ENCODE results near the gene ZNF367.

The ZNF367 gene

GRCh38 chr9:96436063-96436455 is 17.9 kb upstream of the ZNF367 start:
- DNase-seq: no peak

DNA sequence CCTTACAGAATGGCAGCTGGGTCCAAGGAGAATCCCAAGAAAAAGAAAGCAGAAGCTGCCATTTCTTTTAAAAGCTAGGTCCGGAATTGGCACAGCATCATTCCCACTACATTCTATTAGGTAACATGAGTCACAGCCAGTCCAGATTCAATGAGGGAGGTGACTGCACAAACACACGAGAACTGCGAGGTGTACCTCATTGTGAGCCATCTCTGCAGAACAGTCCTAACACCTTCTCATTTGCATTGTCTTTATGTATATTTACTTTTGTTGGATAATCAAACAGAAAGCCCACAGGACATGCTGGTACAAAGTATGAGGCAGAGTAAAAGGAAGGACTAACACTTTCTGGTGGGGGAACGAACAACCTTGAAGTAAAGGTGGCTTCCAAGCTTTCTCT is 17.2 kb upstream of the ZNF367 start:
- DNase-seq: no peak

DNA sequence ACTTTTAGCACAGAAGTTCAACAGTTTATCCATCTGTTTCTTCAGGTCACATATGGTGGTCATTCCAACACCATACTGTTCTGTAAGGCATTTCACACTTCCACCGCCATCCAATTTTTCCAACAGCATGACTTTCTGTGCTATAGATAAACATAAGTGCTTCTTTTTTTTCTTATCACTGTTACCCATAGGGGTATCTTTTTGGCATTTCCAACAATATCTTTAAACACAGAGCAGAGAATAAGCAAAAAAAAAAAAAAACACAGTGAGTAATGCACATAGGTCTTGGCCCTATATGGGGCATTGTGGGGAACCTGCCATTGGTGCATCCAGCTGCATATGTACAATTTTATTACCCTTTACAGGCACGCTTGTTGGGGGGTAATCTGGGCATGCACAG is 12.2 kb upstream of the ZNF367 start:
- no peak for DNase-seq

DNA sequence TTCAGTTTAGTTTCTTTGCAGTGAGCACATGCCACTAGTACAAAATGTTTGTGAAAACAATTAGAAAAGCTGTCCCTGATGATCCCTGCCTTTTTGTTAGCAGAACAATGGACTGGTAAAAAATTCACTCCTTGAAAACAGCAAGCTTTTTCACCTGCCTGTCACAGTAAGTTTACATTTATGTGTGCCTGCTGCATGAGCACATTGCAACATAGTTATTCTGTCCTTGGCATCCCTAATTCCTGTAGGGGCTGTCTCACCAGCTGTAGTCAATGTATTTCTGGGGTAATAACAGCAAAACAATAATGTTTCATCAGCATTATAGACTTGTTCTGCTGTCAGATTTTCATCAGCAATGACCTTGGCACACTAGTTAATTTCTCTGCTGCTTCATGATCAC is 11.6 kb upstream of the ZNF367 start:
- DNase-seq: no peak

GRCh38 chr9:96425500-96426169 is 7.5 kb upstream of the ZNF367 start:
- no peak for DNase-seq

- no peak for DNase-seq
These were observed 5.8 kb upstream of the ZNF367 start for GRCh38 chr9:96423985-96424336.

DNA sequence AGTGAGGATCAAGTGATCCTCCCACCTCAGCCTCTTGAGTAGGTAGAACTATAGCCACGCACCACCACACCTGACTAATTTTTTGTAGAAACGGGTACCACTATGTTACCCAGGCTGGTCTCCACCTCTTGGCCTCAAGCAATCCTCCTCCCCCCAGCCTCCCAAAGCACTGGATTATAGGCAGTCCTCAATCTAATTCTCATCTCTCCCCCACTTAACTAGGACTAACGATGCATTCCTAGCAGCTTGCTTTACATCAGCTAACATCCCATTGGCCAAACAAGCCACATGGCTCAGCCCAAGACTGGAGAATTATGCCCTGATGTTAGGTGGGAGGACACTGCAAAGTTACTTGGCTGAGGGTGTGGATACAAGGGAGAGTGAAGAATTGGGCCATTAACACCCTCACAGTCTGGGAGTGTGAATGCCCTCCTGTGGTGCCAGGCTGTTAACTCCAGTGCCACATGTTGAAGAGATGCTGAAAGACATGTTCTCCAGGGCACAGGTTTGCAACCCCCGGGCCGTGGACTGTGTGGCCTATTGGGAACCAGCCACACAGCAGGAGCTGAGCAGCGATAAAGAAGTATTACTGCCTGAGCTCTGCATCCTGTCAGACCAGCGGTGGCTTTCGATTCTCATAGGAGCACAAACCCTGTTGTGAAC is 5.3 kb upstream of the ZNF367 start:
- no peak for DNase-seq

DNA sequence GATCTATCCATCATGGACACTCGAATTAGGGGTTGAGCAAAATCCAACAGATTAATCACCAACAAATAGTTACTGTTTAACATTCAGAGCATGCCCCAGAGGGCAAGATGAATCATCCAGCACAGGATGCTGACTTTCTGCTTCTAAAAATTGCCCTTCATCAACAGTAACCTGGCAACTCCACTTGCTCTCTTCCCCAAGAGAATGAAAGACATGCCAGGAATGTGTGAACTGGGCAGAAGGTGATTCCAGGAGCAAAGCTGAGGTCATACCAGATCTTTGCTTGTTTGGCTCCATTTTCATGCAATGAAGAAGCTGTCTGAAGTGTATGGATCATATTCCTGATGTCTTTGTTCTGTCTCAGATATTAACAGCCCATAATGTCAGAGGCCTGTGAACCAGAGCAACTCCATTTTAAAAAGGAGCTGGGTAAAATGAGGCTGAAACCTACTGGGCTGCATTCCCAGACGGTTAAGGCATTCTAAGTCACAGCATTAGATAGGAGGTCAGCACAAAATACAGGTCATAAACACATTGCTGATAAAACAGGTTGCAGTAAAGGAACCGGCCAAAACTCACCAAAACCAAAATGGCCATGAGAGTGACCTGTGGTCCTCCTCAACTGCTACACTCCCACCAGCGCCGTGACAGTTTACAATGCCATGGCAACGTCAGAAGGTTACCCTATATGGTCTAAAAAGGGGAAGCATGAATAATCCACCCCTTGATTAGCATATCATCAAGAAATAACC is 2.5 kb upstream of the ZNF367 start:
- DNase-seq: no peak

GRCh38 chr9:96419691-96419969 is 1.5 kb upstream of the ZNF367 start:
- no peak for DNase-seq

DNA sequence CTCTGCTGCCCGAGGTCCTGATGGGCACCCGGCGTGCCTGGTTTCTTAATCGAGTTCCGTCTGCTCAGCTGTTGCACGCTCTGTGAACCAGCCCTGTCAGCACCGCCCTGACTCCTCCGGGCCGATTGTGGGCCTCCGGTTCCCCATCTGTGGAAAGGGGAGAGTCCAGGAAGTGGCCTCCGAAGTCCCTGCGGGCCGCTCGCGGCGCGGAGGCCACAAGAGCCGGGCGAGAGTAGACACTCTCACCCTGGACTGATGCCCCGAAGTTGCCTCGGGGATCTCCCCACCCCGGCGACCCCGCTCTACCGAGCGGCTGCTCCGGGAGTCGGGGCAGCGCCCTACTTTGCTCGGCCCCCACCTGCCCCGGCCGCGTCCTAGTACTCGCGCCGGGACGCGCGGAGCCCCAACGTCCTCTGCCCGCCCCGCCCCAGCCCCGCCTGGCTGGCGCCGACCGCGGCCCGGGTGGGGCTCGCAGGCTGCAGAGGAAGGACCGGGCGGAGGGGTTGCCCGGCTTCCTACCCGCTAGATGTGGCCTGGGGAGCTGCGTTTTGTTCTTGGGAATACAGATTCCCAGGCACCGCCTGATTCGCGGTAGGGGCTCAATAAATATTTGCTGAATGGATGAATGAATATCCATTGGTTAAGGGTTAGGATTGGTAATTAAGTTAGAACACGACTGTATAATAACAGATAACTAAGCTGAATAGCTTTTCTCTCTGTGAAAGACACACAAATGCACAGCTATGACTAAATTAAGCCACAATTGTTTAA is 935 bp upstream of the ZNF367 start:
- peak; percentile 63 for DNase-seq

GRCh38 chr9:96417661-96418082 is 498 bp downstream of the ZNF367 start:
- DNase-seq: no peak

DNA sequence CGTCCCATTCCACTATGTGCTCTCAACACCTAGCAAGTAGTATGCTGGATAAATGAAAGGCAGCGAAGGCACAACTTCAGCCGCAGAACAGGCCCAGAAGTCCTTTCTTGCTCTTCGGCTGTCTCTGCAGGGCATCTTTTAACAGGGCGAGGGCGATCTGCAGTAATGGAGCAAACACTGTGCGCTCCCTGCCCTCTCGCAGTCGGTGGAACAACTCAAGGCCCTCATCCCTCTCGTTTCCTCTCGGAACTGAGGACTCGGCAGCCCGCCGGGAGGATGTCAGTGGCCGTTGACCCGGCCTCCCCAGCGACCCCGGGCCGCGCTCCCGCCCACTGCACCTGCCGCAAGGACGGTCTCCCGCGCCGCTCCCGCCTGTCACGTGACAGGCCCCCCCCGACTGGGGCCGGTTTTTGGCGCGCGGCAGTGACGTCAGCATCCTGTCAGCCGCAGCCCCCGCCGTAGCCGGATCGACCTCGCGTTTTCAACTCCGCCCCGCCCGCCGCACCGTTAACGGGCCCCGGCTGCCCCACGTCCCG is 1.1 kb downstream of the ZNF367 start:
- peak; percentile 37 for DNase-seq

GRCh38 chr9:96413302-96414221 is 4.6 kb downstream of the ZNF367 start:
- no peak for DNase-seq

DNA sequence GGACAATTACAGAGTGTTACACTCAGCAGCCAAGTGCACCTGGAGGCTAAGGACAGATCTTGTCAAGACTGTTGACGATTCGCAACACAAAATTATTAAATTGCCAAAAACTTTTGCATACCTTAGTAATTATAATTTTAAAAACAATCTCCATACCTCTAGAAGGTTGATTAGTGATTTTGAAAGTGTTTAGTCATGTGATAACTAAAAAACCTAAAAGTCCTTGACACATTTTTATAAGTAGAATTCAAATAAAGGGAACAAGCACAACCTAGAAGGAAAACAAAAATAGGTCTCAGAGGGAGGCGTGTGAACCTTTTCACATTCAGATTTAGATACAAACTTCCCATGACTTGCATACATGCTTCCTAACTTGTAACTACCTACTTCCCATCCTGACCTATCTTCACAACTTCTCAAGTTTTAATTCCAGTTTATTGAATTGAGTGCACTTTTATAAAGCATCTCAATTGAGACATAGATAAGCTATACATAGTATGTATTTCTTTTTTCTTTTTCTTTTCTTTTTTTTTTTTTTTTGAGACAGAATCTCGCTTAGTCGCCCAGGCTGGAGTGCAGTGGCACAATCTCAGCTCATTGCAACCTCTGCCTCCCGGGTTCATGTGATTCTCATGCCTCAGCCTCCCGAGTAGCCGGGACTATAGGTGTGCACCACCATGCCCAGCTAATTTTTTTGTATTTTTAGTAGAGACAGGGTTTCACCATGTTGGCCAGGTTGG is 5.8 kb downstream of the ZNF367 start:
- no peak for DNase-seq

- DNase-seq: no peak
These were observed 6.9 kb downstream of the ZNF367 start for GRCh38 chr9:96411129-96411838.

DNA sequence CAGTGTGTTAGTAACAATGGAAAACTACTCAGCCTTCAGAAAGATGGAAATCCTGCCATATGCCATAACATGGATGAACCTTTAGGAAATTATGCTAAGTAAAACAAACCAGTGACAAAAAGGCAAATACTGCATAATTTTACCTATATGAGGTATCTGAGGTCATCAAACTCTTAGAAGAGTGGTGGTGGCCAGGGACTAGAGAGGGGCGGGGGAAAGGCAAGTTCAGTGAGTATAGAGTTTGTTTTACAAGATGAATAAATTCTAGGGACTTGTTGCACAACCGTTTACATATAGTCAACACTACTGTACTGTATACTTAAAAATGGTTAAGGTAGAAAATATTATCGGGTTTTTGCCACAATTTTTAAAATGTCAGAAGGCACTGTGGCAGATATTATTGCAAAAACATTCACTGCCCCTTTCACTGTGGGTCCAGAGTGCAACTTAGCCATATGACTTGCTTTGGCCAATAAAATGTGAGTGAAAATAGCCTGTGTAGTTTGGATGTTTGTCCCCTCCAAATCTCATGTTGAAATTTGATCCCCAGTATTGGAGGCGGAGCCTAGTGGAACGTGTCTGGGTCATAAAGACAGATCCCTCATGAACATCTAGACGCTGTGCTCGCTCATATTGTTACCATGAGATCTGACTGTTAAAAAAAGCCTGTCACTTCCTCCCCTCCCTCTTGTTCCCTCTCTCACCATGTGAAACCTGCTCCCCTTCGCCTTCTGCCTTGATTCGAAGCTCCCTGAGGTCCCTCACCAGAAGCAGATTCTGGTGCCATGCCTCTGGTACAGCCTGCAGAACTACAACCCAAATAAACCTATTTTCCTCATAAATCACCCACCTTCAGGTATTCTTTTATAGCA is 9.5 kb downstream of the ZNF367 start:
- DNase-seq: no peak

DNA sequence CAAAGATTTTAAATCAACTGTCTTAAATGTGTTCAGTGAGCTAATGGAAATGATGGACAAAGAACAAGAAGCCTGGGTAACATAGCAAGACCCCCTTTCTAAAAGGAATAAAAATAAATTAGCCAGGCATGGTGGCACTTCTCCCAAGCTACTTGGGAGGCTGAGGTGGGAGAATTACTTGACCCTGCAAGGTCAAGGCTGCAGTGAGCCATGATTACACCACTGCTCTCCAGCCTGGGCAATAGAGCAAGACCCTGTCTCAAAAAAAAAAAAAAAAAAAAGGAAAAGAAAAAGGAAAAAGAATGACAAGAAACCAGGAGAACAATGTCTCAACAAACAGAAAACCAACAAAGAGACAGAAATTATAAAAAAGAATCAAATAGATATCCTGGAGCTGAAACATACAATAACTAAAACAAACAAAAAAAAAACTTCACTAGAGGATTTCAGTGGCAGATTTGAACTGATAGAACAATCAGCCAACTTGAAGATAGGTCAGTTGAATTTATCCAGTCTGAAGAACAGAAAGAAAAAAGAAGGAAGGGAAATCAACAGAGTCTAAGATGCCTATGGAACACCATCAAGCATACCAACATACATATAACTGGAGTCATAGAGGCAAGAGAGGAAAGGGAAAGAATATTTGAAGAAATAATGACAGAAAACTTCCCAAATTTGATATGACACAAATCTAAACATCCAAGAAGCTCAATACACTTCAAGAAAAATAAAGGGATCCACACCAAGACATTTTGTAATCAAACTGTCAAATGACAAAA is 17.8 kb downstream of the ZNF367 start:
- no peak for DNase-seq

- no peak for DNase-seq
These were observed 18.9 kb downstream of the ZNF367 start for GRCh38 chr9:96399325-96399633.
